ENCODE data around the gene AGTPBP1.
A peak's percentile ranks its signal among the peaks of the same experiment; 100 is the strongest.

AGTPBP1 gene

GRCh38 chr9:85662573-85662972 is 79.2 kb downstream of the AGTPBP1 start:
- Mint-ChIP-seq H3K27me3 (no peaks in the 10 kb centered on the region), H3K9me3 (no peaks in the 10 kb centered on the region), H3K4me1 (peaks cover 10% of the 10 kb centered on the region), H3K36me3 (ENCODE audit: insufficient read depth) (peaks cover 17% of the 10 kb centered on the region), H3K4me3 (no peak overlapping the region), H3K27ac (ENCODE audit: low read depth) (no peak overlapping the region)
- no peak for DNase-seq (ENCODE audit: low spot score in 2 of 2)
- ATAC-seq (replicated peaks; ENCODE audit: extremely low read depth, poor library complexity, severe bottlenecking): no peak

- no peak overlapping the region for H3K27ac Mint-ChIP-seq (ENCODE audit: low read depth)
- peaks cover 15% of the 10 kb centered on the region for H3K36me3 Mint-ChIP-seq (ENCODE audit: insufficient read depth)
- peaks cover 5% of the 10 kb centered on the region for H3K4me1 Mint-ChIP-seq
- H3K27me3 Mint-ChIP-seq: no peaks in the 10 kb centered on the region
- DNase-seq (ENCODE audit: low spot score in 2 of 2) (no peak), ATAC-seq (replicated peaks; ENCODE audit: extremely low read depth, poor library complexity, severe bottlenecking) (no peak)
- no peak overlapping the region for H3K4me3 Mint-ChIP-seq
- no peaks in the 10 kb centered on the region for H3K9me3 Mint-ChIP-seq
These were observed 83.0 kb downstream of the AGTPBP1 start for GRCh38 chr9:85658716-85659115.

- peaks cover 24% of the 10 kb centered on the region for H3K36me3 Mint-ChIP-seq (ENCODE audit: insufficient read depth)
- H3K4me1 Mint-ChIP-seq: peaks cover 6% of the 10 kb centered on the region
- DNase-seq (ENCODE audit: low spot score in 2 of 2): no peak
- no peaks in the 10 kb centered on the region for H3K9me3 Mint-ChIP-seq
- ATAC-seq (replicated peaks; ENCODE audit: extremely low read depth, poor library complexity, severe bottlenecking): no peak
- H3K27me3 Mint-ChIP-seq: no peaks in the 10 kb centered on the region
- peak overlapping the region; percentile 32 for H3K27ac Mint-ChIP-seq (ENCODE audit: low read depth)
- H3K4me3 Mint-ChIP-seq: no peak overlapping the region
These were observed 88.6 kb downstream of the AGTPBP1 start for GRCh38 chr9:85653153-85653552.

GRCh38 chr9:85647571-85647970 is 94.2 kb downstream of the AGTPBP1 start:
- Mint-ChIP-seq H3K4me3 (no peak overlapping the region), H3K36me3 (ENCODE audit: insufficient read depth) (peaks cover 31% of the 10 kb centered on the region)

GRCh38 chr9:85645909-85646627 is 95.7 kb downstream of the AGTPBP1 start:
- Mint-ChIP-seq H3K36me3 (ENCODE audit: insufficient read depth) (peaks cover 45% of the 10 kb centered on the region), H3K9me3 (no peaks in the 10 kb centered on the region), H3K27ac (ENCODE audit: low read depth) (peak overlapping the region; percentile 53), H3K4me3 (no peak overlapping the region), H3K27me3 (no peaks in the 10 kb centered on the region), H3K4me1 (peaks cover 10% of the 10 kb centered on the region)
- no peak for DNase-seq (ENCODE audit: low spot score in 2 of 2)
- ATAC-seq (replicated peaks; ENCODE audit: extremely low read depth, poor library complexity, severe bottlenecking): peak; percentile 52

More at GRCh38 chr9:85647571-85647970, 94.2 kb downstream of the AGTPBP1 start:
- Mint-ChIP-seq H3K27me3 (no peaks in the 10 kb centered on the region), H3K27ac (ENCODE audit: low read depth) (no peak overlapping the region), H3K4me1 (peaks cover 10% of the 10 kb centered on the region), H3K9me3 (no peaks in the 10 kb centered on the region)
- ATAC-seq (replicated peaks; ENCODE audit: extremely low read depth, poor library complexity, severe bottlenecking) (no peak), DNase-seq (ENCODE audit: low spot score in 2 of 2) (no peak)

GRCh38 chr9:85640425-85640824 is 101.3 kb downstream of the AGTPBP1 start:
- peaks cover 14% of the 10 kb centered on the region for H3K4me1 Mint-ChIP-seq
- H3K36me3 Mint-ChIP-seq (ENCODE audit: insufficient read depth): peaks cover 32% of the 10 kb centered on the region

GRCh38 chr9:85639675-85640186 is 102.0 kb downstream of the AGTPBP1 start:
- H3K4me3 Mint-ChIP-seq: no peak overlapping the region
- H3K27me3 Mint-ChIP-seq: no peaks in the 10 kb centered on the region
- peaks cover 27% of the 10 kb centered on the region for H3K36me3 Mint-ChIP-seq (ENCODE audit: insufficient read depth)
- no peaks in the 10 kb centered on the region for H3K9me3 Mint-ChIP-seq
- ATAC-seq (replicated peaks; ENCODE audit: extremely low read depth, poor library complexity, severe bottlenecking): no peak
- DNase-seq (ENCODE audit: low spot score in 2 of 2): no peak
- H3K4me1 Mint-ChIP-seq: peaks cover 7% of the 10 kb centered on the region
- H3K27ac Mint-ChIP-seq (ENCODE audit: low read depth): no peak overlapping the region

More at GRCh38 chr9:85640425-85640824, 101.3 kb downstream of the AGTPBP1 start:
- H3K27ac Mint-ChIP-seq (ENCODE audit: low read depth): no peak overlapping the region
- H3K9me3 Mint-ChIP-seq: no peaks in the 10 kb centered on the region
- H3K27me3 Mint-ChIP-seq: no peaks in the 10 kb centered on the region
- H3K4me3 Mint-ChIP-seq: no peak overlapping the region
- ATAC-seq (replicated peaks; ENCODE audit: extremely low read depth, poor library complexity, severe bottlenecking) (no peak), DNase-seq (ENCODE audit: low spot score in 2 of 2) (no peak)

- Mint-ChIP-seq H3K4me3 (no peak overlapping the region), H3K36me3 (ENCODE audit: insufficient read depth) (peaks cover 23% of the 10 kb centered on the region), H3K9me3 (no peaks in the 10 kb centered on the region), H3K4me1 (peaks cover 16% of the 10 kb centered on the region), H3K27ac (ENCODE audit: low read depth) (no peak overlapping the region), H3K27me3 (no peaks in the 10 kb centered on the region)
- no peak for ATAC-seq (replicated peaks; ENCODE audit: extremely low read depth, poor library complexity, severe bottlenecking)
- no peak for DNase-seq (ENCODE audit: low spot score in 2 of 2)
These were observed 109.9 kb downstream of the AGTPBP1 start for GRCh38 chr9:85631809-85632208.

- DNase-seq (ENCODE audit: low spot score in 2 of 2): no peak
- no peaks in the 10 kb centered on the region for H3K9me3 Mint-ChIP-seq
- H3K36me3 Mint-ChIP-seq (ENCODE audit: insufficient read depth): peaks cover 22% of the 10 kb centered on the region
- no peaks in the 10 kb centered on the region for H3K27me3 Mint-ChIP-seq
- ATAC-seq (replicated peaks; ENCODE audit: extremely low read depth, poor library complexity, severe bottlenecking): no peak
- H3K4me3 Mint-ChIP-seq: no peak overlapping the region
- H3K27ac Mint-ChIP-seq (ENCODE audit: low read depth): no peak overlapping the region
- peaks cover 10% of the 10 kb centered on the region for H3K4me1 Mint-ChIP-seq
These were observed 111.1 kb downstream of the AGTPBP1 start for GRCh38 chr9:85630676-85631075.

- ATAC-seq (replicated peaks; ENCODE audit: extremely low read depth, poor library complexity, severe bottlenecking): no peak
- no peaks in the 10 kb centered on the region for H3K9me3 Mint-ChIP-seq
- no peak overlapping the region for H3K27ac Mint-ChIP-seq (ENCODE audit: low read depth)
- peaks cover 6% of the 10 kb centered on the region for H3K4me1 Mint-ChIP-seq
- H3K27me3 Mint-ChIP-seq: no peaks in the 10 kb centered on the region
- no peak overlapping the region for H3K4me3 Mint-ChIP-seq
- no peak for DNase-seq (ENCODE audit: low spot score in 2 of 2)
- H3K36me3 Mint-ChIP-seq (ENCODE audit: insufficient read depth): peaks cover 15% of the 10 kb centered on the region
These were observed 124.5 kb downstream of the AGTPBP1 start for GRCh38 chr9:85617141-85617670.

GRCh38 chr9:85615792-85616191 is 126.0 kb downstream of the AGTPBP1 start:
- ATAC-seq (replicated peaks; ENCODE audit: extremely low read depth, poor library complexity, severe bottlenecking): no peak
- Mint-ChIP-seq H3K9me3 (no peaks in the 10 kb centered on the region), H3K27ac (ENCODE audit: low read depth) (no peak overlapping the region), H3K27me3 (no peaks in the 10 kb centered on the region), H3K36me3 (ENCODE audit: insufficient read depth) (peaks cover 15% of the 10 kb centered on the region), H3K4me3 (no peak overlapping the region), H3K4me1 (no peaks in the 10 kb centered on the region)
- no peak for DNase-seq (ENCODE audit: low spot score in 2 of 2)

- peak; percentile 87 for ATAC-seq (replicated peaks; ENCODE audit: extremely low read depth, poor library complexity, severe bottlenecking)
- DNase-seq (ENCODE audit: low spot score in 2 of 2): peak in 1 of 2 donors; percentile 54
- no peaks in the 10 kb centered on the region for H3K9me3 Mint-ChIP-seq
- H3K27ac Mint-ChIP-seq (ENCODE audit: low read depth): peak overlapping the region; percentile 33
- no peaks in the 10 kb centered on the region for H3K27me3 Mint-ChIP-seq
- peak overlapping the region; percentile 5 for H3K4me3 Mint-ChIP-seq
- peaks cover 7% of the 10 kb centered on the region for H3K36me3 Mint-ChIP-seq (ENCODE audit: insufficient read depth)
- H3K4me1 Mint-ChIP-seq: peaks cover 24% of the 10 kb centered on the region
These were observed 131.5 kb downstream of the AGTPBP1 start for GRCh38 chr9:85610074-85610860.

Measured in central memory CD8-positive, alpha-beta T cell (primary cell).